H1 (cell line): ENCODE measurements around the gene NEU3. TPM values are rescaled to one million over a fixed set of nuclear protein-coding genes. Genes with fewer than 3 reads are reported as not detected.

Source experiments
- CTCF ChIA-PET: fragments of 300-600 bp; sonication (Branson Sonifier 250); formaldehyde crosslinking; loops from one replicate; lab custom pipeline; 2021; ENCODE audit not compliant: partially characterized antibody; lab: Charles Lee
- POLR2A ChIA-PET: fragments of 300-600 bp; sonication (Branson Sonifier 250); formaldehyde crosslinking; loops from one replicate; lab custom pipeline; 2021; ENCODE audit warnings: inconsistent platforms; ENCODE audit not compliant: partially characterized antibody; lab: Charles Lee
- DNase-seq, 2 experiments: peaks; one replicate each; pipeline versions ENCODE4 v3.0.0 to v3.0.0-alpha.2; 2010 to 2022; ENCODE audit warnings: low spot score in 2 of 2, low read depth in 1 of 2, mixed read lengths in 1 of 2
- FAIRE-seq: peaks from 2 replicates; lab custom pipeline; 2011; peaks lifted over from hg19 to GRCh38; lab: Jason Lieb, UNC
- H2AFZ ChIP-seq: 2 replicates; pipeline ENCODE4 v1.8.1; 2012; ENCODE audit warnings: low read length, inconsistent platforms
- H2AK5ac ChIP-seq: 2 replicates; pipeline ENCODE4 v1.6.1; 2013; ENCODE audit warnings: low read depth, low read length
- H2BK120ac ChIP-seq: replicated peaks from 2 replicates; pipeline ENCODE3; 2013; ENCODE audit warnings: low read depth, low read length, inconsistent platforms
- H2BK12ac ChIP-seq: 2 replicates; pipeline ENCODE4 v1.6.1; 2013; ENCODE audit warnings: low read depth, low read length
- H2BK15ac ChIP-seq: 2 replicates; pipeline ENCODE4 v1.6.1; 2013; ENCODE audit warnings: low read length
- H2BK20ac ChIP-seq: 2 replicates; pipeline ENCODE4 v1.6.1; 2013; ENCODE audit warnings: low read length
- H2BK5ac ChIP-seq: 2 replicates; pipeline ENCODE4 v1.6.1; 2013; ENCODE audit warnings: low read depth, low read length
- H3K14ac ChIP-seq: 2 replicates; pipeline ENCODE4 v1.6.1; 2013; ENCODE audit warnings: inconsistent platforms; ENCODE audit not compliant: insufficient read length
- H3K18ac ChIP-seq: 2 replicates; pipeline ENCODE4 v1.6.1; 2013; ENCODE audit warnings: low read length; ENCODE audit errors: extremely low read depth
- H3K23ac ChIP-seq: 2 replicates; pipeline ENCODE4 v1.6.1; 2013; ENCODE audit warnings: inconsistent platforms; ENCODE audit not compliant: insufficient read length
- H3K23me2 ChIP-seq: 2 replicates; pipeline ENCODE4 v1.6.1; 2013; ENCODE audit warnings: low read depth, low read length
- H3K27ac ChIP-seq: 2 replicates; pipeline ENCODE4 v1.6.1; 2011; ENCODE audit warnings: low read depth, low read length, inconsistent platforms
- H3K27me3 ChIP-seq, 4 experiments: replicated peaks in 1 of 4; 1 replicate in 1 of 4; 2 replicates in 3 of 4; pipeline versions ENCODE4 v1.6.1 to v1.8.1; 2011 to 2013; ENCODE audit warnings: low read length in 3 of 4, mild to moderate bottlenecking in 3 of 4, inconsistent platforms in 2 of 4, mixed read lengths in 2 of 4, moderate library complexity in 1 of 4; ENCODE audit not compliant: control insufficient read depth in 3 of 4, insufficient read depth in 3 of 4; ENCODE audit errors: extremely low read depth in 1 of 4
- H3K36me3 ChIP-seq, 4 experiments: 2 replicates each; pipeline versions ENCODE4 v1.6.1 to v1.8.1; 2011 to 2013; ENCODE audit warnings: mild to moderate bottlenecking in 4 of 4, low read length in 3 of 4, moderate library complexity in 2 of 4, control low read depth in 1 of 4, inconsistent platforms in 1 of 4; ENCODE audit not compliant: insufficient read depth in 4 of 4, control insufficient read depth in 2 of 4
- H3K4ac ChIP-seq: replicated peaks from 2 replicates; pipeline ENCODE3; 2013; ENCODE audit warnings: low read length, low read depth, mixed read lengths, inconsistent platforms; ENCODE audit not compliant: insufficient read length
- H3K4me1 ChIP-seq, 4 experiments: replicated peaks in 1 of 4; 1 replicate in 1 of 4; 2 replicates in 3 of 4; pipeline versions ENCODE4 v1.6.1 to v1.8.1; 2011 to 2013; ENCODE audit warnings: low read length in 3 of 4, inconsistent platforms in 2 of 4, mixed read lengths in 1 of 4; ENCODE audit not compliant: insufficient read depth in 4 of 4, control insufficient read depth in 3 of 4
- H3K4me2 ChIP-seq, 2 experiments: 2 replicates each; pipeline versions ENCODE4 v1.6.1 to v1.8.1; 2011 to 2013; ENCODE audit warnings: low read depth in 2 of 2, low read length in 2 of 2, control low read depth in 1 of 2, inconsistent platforms in 1 of 2, mild to moderate bottlenecking in 1 of 2; ENCODE audit not compliant: insufficient read depth in 1 of 2
- H3K4me3 ChIP-seq, 4 experiments: fragments of 200-600, 300-600 bp in 1 of 4; sonication (generic), shearing (Covaris generic), sonication (Bioruptor Twin) in 1 of 4; 2 replicates each; pipeline versions ENCODE4 v1.5.1 to v1.8.1; 2011 to 2016; ENCODE audit warnings: low read length in 4 of 4, low read depth in 3 of 4, control low read depth in 2 of 4, inconsistent platforms in 2 of 4, mild to moderate bottlenecking in 2 of 4, mixed read lengths in 1 of 4, moderate library complexity in 1 of 4; ENCODE audit not compliant: insufficient read depth in 2 of 4; ENCODE audit errors: extremely low read depth in 1 of 4
- H3K56ac ChIP-seq: replicated peaks from 2 replicates; pipeline ENCODE3; 2013; ENCODE audit warnings: low read depth, mild to moderate bottlenecking, mixed read lengths, low read length, inconsistent platforms; ENCODE audit not compliant: insufficient read length
- H3K79me1 ChIP-seq: 2 replicates; pipeline ENCODE4 v1.6.1; 2013; ENCODE audit warnings: low read depth, low read length, control low read depth
- H3K79me2 ChIP-seq, 2 experiments: 2 replicates each; pipeline versions ENCODE4 v1.6.1 to v1.8.1; 2012 to 2013; ENCODE audit warnings: low read length in 2 of 2, mild to moderate bottlenecking in 2 of 2, inconsistent platforms in 1 of 2; ENCODE audit not compliant: insufficient read depth in 2 of 2, control insufficient read depth in 1 of 2
- H3K9ac ChIP-seq, 4 experiments: replicated peaks in 1 of 4; 1 replicate in 1 of 4; 2 replicates in 3 of 4; pipeline versions ENCODE4 v1.6.1 to v1.8.1; 2011 to 2013; ENCODE audit warnings: low read depth in 3 of 4, low read length in 3 of 4, control low read depth in 2 of 4, mild to moderate bottlenecking in 2 of 4, moderate library complexity in 2 of 4, inconsistent platforms in 1 of 4; ENCODE audit errors: extremely low read depth in 1 of 4
- H3K9me3 ChIP-seq, 2 experiments: 2 replicates each; pipeline versions ENCODE4 v1.6.1 to v1.8.1; 2012 to 2013; ENCODE audit warnings: mild to moderate bottlenecking in 2 of 2, moderate library complexity in 2 of 2, control low read depth in 1 of 2, inconsistent platforms in 1 of 2, low read depth in 1 of 2, low read length in 1 of 2, mixed read lengths in 1 of 2; ENCODE audit not compliant: insufficient read depth in 2 of 2
- H4K20me1 ChIP-seq, 2 experiments: replicated peaks in 1 of 2; 2 replicates each; pipeline versions ENCODE3 to v1.8.1; 2011 to 2013; ENCODE audit warnings: inconsistent platforms in 2 of 2, low read length in 2 of 2, mild to moderate bottlenecking in 1 of 2; ENCODE audit not compliant: insufficient read depth in 2 of 2, control insufficient read depth in 1 of 2
- H4K5ac ChIP-seq: 2 replicates; pipeline ENCODE4 v1.6.1; 2013; ENCODE audit warnings: low read length, low read depth, mixed read lengths, inconsistent platforms; ENCODE audit not compliant: insufficient read length
- H4K8ac ChIP-seq: 2 replicates; pipeline ENCODE4 v1.8.0; 2013; ENCODE audit warnings: mild to moderate bottlenecking, moderate library complexity, low read length, inconsistent platforms; ENCODE audit not compliant: insufficient read depth; ENCODE audit errors: extremely low read depth
- H4K91ac ChIP-seq: replicated peaks from 2 replicates; pipeline ENCODE3; 2013; ENCODE audit warnings: low read length, mixed read lengths, inconsistent platforms; ENCODE audit not compliant: insufficient read length
- ASH2L ChIP-seq: fragments of 200-600, 300-600 bp; sonication (generic); IDR thresholded peaks from one replicate; pipeline ENCODE4 v1.7.1; 2017; ENCODE audit warnings: low read length
- GABPA ChIP-seq: IDR thresholded peaks from 2 replicates; pipeline ENCODE4 v1.6.1; 2011; ENCODE audit warnings: mild to moderate bottlenecking, low read length, moderate library complexity, borderline replicate concordance; ENCODE audit not compliant: insufficient read depth
- POLR2AphosphoS5 ChIP-seq: IDR thresholded peaks from 2 replicates; pipeline ENCODE4 v1.6.1; 2011; ENCODE audit warnings: low read depth, low read length
- RXRA ChIP-seq: IDR thresholded peaks from 2 replicates; pipeline ENCODE4 v1.6.1; 2011; ENCODE audit warnings: low read depth, mild to moderate bottlenecking, low read length, moderate library complexity; ENCODE audit not compliant: insufficient read depth
- TAF1 ChIP-seq: IDR thresholded peaks from 2 replicates; pipeline ENCODE4 v1.6.1; 2011; ENCODE audit warnings: mild to moderate bottlenecking, low read depth, low read length
- WGBS, 2 experiments: shearing (Covaris generic) in 1 of 2; methylation state at CpG; one replicate each; pipeline versions ENCODE4 v1.1.6 to v1.1.7; 2013 to 2015; ENCODE audit warnings: low lambda C conversion rate in 2 of 2, mixed read lengths in 2 of 2, inconsistent platforms in 1 of 2, low coverage in 1 of 2, missing lambda C conversion rate in 1 of 2; ENCODE audit not compliant: insufficient replicate concordance in 2 of 2, insufficient coverage in 1 of 2, insufficient read length in 1 of 2; ENCODE audit errors: extremely low coverage in 1 of 2, missing lambda C conversion rate in 1 of 2; 5-methylcytosine and 5-hydroxymethylcytosine counted together
- polyA plus RNA-seq, 7 experiments: library from polyadenylated mRNA; depleted of rRNA in 3 of 7; stranded (reverse) in 5 of 7; unstranded in 2 of 7; fragments of >200 nt in 5 of 7; fragments of 200-250 nt in 2 of 7; gene quantifications; 1 replicate in 5 of 7; 2 replicates in 1 of 7; 4 replicates in 1 of 7; pipeline versions ENCODE4 v1.2.1 to v1.2.3, GENCODE V29; 2011 to 2013; ENCODE audit warnings: missing spikeins in 2 of 7, mixed read lengths in 2 of 7
- total RNA-seq: library from RNA; stranded (reverse); fragmentation: NEBNext Ultra II Directional; extraction: Animal tissue kit (Norgen Biotek cat#: 25700); gene quantifications from 2 replicates; pipeline ENCODE4 v1.2.1, GENCODE V29; 2021

The NEU3 gene
- total and polyA plus RNA-seq, 2 of the 8 experiments (the other 6 are each of a cell fraction or from before 2014, with no cell fraction given): 8.9 to 15.6 TPM

DNA sequence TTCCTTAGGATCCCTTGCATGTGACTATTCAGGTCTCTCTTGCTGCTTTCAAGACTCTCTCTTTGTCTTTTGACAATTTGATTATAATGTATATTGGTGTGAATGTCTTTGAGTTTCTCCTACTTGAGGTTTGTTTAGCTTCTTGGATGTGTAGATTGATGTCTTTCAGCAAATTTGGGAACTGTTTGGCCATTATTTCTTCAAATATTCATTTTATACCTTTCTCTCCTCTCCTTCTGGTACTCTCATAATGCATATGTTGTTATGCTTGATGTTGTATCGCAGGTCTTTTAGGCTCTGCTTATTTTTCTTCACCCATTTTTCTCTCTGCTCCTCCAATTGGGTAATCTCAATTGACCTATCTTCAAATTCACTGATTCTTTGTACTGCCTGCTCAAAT, 63.7 kb downstream of the NEU3 start:
- Histone ChIP-seq H2BK12ac (no peak overlapping the region), H3K4me1 (no peaks in the 10 kb centered on the region), H3K9me3 (peaks cover 8 to 12% of the 10 kb centered on the region in 2 experiments; a peak in 2 of 4 replicates), H3K27me3 (no peaks in the 10 kb centered on the region), H4K8ac (no peak overlapping the region), H3K18ac (no peak overlapping the region), H4K5ac (no peak overlapping the region), H3K79me1 (no peaks in the 10 kb centered on the region), H3K14ac (no peak overlapping the region), H2BK20ac (no peak overlapping the region), H4K20me1 (no peaks in the 10 kb centered on the region), H3K23me2 (no peaks in the 10 kb centered on the region), H3K27ac (no peak overlapping the region), H3K79me2 (no peaks in the 10 kb centered on the region), H2BK120ac (no peak overlapping the region), H3K9ac (no peak overlapping the region), H3K36me3 (no peaks in the 10 kb centered on the region), H3K4ac (no peak overlapping the region), H3K4me2 (no peak overlapping the region), H2AK5ac (no peak overlapping the region), H2BK5ac (no peak overlapping the region), H3K4me3 (no peak overlapping the region), H2AFZ (no peak overlapping the region), H2BK15ac (no peak overlapping the region), H3K56ac (no peak overlapping the region), H3K23ac (no peak overlapping the region), H4K91ac (no peak overlapping the region)
- ChIA-PET CTCF (interaction anchor here (0.8 kb wide), 1 partner anchor 187 kb away, joined by 3 read pairs; no protein-coding TSS in a partner anchor), POLR2A (no interaction called here)
- 95% methylated on average over 1 of the region's 1 CpG; no CpG with 5 or more reads in 1 of the 2 experiments for WGBS, 2 experiments
- TF ChIP-seq GABPA (no peak), RXRA (no peak), POLR2AphosphoS5 (no peak), TAF1 (no peak), ASH2L (no peak)
- DNase-seq (no peak), FAIRE-seq (no peak)
